NCI-H187 (cell line): ENCODE results near the gene PRKCZ.
A peak's percentile ranks its signal among the peaks of the same experiment; 100 is the strongest.

Source experiments
- DNase-seq, 2 experiments: peaks; one replicate each; lab custom pipeline; 2025; lab: John Stamatoyannopoulos, UW

PRKCZ gene

DNA sequence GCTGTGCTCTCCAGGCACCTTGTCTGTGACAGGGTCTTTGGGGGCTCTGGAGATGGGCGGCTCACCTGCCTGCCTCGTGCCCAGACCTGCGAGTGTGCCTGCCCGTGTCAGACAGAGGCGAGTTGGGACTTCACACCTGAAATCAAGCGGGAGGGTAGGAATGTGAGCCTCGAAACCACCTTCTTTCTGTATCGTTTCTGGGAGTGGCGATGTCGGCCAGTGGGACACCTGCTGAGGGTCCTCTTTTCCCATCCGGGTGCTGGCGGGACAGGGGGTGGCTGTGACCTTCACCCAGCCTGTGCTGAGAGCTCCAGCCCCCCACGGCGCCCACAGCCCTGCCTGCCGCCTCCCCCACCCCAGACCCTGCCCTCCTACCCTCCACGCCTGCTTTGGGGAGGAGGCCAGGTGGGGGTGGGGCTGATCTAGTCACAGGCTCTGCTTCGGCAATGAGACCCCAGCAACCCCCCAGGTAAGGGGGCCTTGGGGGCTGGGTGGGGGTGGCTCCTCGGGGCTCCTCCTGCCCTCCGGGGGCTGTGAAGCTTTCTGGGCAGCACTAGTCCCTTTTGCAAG is 160.0 kb downstream of the PRKCZ start:
- DNase-seq: no peak

DNA sequence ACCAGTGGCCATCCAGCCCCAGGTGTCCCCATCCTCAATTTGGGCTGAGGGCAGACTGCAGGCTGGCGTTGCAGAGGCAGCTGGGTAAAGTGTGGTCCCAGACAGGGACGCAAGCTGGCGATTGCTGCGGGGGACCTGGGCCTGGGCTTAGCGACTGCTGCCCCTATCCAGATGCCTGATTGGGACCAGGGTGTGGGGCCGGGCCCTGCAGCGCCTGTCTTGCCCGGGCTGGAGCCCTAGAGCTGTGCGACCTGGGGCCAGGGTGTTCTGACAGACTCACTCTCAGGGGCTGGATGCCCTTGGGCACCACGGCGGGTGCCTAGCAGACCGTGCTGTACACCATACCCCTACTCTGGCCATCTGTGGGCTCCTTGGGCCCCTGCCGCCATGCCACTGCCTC is 160.6 kb downstream of the PRKCZ start:
- DNase-seq: no peak

DNA sequence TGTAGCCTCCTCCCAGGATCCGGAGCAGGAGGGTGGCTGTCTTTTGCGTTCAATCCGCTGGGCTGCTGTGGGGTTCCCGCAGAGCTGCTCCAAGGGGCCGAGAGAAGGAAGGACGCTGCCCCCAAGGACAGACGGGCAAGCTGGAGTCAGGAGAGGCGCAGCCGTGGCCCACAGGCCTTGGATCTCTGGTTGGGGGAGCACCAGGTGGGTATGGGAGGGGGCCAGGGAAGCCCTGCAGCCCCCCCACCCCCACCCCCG is 162.0 kb downstream of the PRKCZ start:
- no peak for DNase-seq

DNA sequence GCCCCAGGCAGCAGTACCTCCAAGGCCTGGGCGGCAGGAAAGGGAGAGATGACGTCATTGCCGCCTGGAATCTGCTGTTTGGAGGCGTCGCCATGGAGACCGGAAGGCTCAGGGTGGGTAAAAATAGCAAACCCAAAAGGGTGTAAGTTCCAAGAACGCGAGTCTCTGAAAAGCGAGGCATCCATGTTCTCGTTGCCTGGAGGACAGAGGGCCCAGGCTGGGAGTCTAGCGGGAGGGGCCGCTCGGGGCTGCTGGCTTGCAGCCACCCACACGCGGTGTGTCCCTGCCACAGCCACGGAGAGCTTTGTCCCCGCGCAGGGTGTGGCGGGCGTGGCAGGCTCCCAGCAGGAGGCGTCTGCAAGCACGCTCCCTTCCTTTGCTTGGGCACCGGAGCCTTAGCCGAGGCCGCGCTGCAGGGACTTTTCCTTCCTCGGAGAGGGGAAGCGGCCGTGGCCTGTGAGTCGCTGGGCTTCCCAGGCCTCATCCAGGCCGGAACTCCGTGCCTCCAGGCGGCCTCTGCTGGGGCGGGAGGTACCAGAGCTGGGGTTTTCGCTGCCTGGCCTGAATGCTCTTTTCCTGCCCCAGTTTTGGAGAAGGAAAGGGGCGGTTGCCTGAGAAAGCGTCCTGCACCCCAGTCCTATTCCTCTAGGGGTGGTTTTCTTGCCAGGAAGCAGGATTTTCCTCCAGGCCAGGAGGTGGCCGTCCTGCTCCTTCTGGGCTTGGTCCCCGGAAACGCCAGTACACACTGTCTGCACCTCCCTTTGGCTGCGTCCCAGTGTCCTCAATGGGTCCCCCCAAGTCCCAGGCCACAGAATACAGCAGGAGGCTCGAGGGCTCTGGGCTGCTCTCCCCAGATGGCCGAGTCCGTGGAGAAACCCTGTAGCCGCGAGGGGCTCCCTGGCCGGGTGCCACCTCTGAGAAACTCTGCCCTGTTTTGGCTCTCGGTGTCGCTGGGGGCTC is 162.6 kb downstream of the PRKCZ start:
- peak in 1 of 2 experiments; percentile 35 for DNase-seq

DNA sequence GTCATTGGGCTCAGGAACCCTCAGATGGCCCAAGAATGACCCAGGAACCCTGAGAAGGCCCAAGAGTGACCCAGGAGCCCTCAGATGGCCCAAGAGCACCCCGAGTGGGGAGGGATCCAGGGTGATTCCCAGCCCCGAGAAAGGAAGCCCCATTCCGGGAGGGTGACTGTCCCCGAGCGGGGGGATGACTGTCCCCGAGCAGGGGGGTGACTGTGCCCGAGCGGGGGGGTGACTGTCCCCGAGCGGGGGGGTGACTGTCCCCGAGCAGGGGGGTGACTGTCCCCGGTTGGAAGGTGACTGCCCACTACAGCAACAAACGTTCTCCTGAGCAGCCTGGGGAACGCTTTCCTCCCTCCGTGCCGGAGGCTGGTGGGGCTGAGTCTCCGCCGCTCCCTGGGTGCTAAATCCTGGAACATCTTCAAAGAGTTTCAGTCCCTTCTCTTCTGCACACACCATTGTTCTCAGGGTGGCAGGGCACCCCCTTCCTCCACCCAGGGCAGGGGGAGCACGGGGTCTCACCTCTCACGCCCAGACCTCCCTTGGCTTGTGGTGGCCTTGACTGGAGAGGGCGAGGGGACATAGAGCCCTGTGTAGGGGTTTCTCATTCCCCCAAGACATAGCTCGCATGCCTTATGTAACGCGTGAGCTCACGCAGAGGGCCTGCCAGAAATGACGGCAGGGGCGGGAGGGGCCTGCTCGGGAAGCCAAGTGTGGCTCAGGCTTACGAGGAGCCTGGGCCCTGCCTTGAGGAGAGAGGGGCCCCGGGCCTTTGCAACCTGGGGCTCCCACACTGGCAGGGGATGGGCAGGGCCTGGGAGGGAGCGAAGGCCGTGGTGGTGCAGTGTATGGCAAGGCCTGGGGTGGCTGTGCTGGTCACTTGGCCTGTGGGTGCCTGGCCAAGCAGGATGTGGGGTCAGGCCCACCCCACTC is 163.6 kb downstream of the PRKCZ start:
- DNase-seq: no peak

DNA sequence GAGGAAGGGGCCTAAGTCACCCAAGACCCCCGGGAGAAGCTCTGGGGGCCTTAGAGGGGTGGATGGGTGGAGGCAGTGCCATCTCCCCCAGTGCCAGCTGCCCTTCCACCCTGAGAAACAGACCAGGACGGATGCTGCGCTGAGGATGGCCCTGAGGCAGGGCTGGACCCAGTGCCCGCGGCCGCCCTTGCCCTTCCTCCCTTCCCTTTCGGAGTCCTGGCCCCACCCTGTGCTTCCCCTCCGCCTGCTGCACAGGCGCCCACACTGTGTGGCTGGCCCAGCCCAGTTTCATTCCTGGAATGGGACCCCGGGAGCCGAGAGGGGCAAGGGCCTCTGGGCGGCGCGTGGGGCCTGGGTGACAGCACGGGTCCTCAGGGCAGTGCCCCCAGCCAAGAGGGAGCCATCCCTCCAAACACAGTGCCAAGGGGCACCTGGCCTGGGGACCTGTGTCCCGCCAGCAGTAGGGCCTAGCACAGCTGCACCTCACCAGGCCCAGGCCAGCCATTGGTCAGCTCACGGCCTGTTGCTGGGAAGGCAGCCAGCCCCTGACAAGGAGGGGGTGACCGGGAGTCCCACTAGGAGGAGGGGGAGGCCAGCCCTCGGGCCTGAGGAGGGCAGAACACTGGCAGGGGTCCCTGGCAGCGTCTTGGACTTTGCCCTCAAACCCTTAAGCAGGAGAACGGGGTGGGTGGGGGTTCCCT is 164.5 kb downstream of the PRKCZ start:
- no peak for DNase-seq

DNA sequence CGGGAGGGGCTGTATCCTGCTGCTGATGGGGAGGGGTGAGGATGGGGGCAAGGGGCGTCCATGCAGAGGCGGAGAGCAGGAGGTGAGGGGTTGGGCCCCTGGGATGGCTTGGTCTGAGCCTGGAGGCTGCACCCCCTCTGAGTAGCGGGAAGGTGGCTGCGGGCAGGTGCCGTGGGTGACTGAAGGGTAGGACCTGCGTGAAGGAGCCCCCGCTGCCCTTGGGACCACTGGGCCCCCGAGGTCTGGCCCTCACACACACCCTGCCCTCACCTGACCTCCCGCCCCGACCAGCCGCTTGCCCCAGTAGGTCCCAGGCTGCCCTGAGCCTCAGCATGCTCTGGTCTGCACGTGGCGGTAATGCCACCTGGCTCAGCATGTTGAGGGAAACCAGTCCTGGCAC is 165.1 kb downstream of the PRKCZ start:
- DNase-seq: no peak

DNA sequence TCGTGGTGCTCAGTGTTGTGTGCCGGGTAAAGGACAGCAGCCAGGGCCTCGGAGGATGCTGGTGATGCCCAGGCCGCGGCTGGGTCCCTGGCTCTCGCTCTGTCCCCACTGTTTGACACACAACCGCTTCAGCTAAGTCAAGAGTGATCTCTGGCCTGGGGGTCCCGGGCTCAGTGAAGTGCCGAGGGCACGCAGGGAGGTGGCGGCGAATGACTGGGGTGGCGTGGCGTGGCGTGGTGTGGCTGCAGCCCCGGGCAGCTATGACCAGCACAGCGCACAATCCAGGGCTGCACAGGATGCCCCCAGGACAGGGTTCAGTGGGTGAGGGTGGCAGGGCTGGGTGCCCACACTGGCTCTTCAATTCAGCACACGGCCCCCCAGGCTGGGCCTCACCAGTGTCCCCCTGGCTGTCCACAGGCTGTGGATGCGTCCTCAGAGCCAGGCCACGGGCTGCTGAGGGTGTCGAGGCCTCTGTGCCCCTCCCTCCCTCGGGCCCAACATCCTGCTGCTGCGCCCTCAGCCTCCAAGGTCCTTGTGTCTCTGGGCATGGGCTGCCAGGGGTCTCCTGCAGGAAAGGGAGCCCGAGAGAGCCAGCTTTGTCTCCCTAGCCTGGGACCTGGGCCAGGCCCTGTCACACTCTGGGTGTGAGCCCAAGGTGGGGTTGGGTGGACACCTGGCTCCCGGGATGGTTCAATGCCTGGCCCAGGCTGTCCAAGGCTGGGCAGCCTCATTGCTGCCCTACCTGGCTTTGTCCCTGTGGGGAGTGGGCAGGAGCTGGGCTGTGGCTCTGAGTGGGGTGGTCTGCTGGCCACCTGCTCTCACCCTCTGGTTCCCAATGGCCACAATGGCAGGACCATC is 165.9 kb downstream of the PRKCZ start:
- no peak for DNase-seq

DNA sequence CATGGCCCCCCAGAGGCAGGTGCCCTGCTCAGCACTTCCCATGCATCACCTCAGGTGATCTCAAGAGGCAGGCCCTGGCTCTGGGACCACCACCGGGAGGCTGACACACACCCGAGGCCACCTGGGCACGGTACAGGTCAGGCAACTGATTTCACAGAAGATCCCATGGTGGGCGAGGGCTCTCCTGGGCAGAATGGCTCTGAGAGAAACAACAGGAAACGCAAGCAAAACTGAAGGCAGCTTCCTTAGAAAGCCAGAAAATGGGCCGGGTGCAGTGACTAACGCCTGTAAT is 166.5 kb downstream of the PRKCZ start:
- no peak for DNase-seq

DNA sequence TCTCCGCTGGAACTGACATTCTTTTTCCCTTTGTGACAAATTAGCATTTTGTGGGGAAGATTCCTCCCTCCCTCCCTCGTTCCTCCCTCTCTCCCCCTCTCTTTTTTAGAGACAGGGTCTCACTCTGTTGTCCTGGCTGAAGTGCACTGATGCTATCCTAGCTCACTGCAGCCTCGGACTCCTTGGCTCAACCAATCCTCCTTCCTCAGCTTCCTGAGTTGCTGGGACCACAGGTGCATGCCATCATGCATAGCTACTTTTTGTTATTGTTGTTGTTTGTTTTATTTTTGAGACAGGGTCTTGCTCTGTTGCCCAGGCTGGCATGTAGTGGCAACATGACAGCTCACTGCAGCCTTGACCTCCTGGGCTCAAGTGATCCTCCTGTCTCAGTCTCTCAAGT is 171.1 kb downstream of the PRKCZ start:
- no peak for DNase-seq

DNA sequence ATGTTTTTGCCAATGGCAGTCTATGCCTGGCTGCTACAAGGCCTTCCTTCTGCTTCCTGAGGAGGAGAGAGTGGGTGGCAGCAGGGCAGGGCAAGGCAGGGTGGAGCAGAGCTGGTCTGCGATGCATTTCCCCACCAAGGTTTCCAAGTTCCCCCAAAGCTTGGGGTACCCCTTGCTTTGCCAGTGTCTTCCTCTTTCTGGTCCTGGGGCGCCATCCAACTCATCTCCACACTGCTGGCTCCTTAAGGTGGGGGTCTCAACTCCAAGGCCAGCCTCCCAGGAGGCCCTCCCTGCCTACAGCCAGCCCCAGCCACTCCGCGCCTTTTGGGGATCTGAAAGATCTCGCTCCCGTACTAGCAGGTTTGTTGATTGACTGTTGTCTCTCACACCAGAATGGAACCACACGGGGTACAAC is 174.0 kb downstream of the PRKCZ start:
- DNase-seq: no peak

DNA sequence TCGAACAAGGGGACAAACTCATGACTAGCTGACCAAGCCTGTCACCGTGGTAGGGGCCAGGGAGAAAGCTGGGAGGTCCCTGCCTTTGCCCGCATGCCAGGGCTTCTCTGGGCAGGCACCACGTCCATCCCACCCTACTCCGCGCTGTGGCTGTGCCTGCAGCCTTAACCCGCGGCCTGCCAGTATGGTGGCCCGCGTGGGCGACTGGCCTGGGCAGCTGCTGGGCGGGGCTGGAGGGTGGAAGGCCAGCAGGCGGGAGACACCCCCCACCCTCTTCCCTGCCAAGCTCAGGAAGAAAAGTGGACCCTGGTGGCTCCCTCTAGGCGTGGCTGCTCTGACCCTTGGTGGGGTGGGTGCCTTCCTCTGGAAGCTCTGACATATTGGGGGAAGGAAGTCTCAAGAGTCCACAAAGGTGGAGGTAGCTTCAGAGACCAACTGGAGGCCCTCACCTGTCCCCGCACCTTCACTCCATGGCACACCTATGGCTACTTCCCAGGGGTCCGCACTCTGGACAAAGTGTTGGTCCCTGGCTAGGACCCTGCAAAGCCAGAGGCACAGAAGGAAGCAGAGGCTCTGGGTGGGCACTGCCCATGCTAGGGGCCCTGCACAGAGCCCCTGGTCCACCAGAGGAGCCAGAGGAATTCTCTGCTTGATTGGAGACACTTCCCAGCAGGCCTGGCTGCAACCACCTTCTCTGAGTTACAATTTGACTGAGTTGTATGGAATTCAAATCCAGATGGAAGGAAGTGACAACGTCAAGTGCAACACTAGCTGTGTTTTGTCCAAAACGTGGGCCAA is 174.6 kb downstream of the PRKCZ start:
- DNase-seq: no peak

DNA sequence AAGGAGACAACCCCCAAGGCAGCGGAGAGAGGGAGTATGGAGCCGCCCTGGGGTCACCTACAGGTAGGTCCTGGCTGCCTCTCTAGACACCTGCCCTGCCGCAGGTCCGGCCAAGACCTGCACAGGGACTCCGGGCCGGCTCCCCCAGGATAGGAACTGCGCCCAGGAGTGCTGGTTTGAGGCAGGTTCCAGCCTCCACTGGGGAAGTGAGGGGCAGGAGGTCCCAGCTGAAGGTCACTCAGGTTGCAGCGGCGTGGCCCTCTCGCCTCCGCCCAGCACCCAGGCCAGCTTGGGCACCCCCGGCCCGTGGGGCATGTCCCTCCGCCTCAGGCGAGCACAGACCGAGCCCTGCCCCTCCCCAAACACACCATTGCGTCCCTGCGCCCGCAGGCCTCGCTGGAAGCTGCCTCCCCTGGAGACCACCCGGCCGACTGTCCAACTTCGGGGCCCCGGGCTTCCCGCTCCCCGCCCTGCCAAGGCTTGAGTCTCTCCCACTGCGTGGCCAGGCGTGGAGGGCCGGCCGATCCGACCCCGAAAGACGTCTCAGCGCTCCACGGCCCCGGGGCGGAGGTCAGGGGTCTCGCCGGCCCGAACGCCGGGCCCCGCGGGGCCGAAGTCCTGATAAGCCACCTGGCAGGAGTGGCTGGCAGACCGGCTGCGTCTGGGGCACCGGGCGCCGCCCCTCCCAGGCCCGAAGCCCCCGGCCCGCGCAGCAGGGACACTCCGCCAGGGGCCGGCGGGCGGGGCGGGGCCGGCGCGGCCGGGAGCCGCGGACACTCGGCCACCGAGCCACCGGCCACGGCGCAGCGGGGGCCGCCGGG is 176.5 kb downstream of the PRKCZ start:
- DNase-seq: no peak

DNA sequence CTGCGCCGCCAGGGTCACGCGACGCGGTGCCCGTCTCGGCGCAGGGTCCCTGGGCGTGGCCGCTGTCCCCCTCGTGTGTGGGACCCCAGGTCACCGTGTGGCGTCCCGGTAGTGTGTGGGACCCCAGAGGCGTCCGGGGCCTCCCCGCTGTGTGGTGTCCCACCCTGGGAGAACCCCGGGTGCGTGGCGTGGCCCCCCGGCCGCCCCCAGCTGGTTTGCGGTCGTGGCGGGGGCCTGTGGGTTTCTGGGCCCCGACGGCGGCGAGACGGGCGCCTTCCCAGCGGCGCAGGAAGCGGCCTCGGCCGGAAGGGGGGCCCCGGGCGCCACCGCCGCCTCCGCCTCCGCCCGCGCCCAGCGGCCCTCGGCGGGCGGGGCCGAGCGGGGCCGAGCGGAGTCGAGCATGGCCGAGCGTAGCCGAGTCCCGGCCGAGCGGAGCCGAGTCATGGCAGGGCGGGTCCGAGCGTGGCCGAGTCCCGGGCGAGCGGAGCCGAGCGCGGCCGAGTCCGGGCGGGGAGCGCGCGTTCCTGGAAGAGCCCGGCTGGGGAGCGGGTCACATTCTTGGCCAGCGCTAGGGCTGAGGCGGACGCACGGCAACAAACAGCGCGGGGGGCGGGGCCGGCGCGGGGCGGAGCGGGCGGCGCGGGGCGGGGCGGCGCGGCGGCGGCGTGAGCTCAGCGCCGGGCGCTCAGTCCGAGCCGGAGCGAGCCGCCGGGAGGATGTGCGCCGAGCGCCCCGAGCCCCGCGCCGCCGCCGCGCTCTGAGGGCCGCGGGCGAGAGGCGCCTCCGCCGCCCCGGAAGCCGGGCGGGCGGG is 177.3 kb downstream of the PRKCZ start:
- peak; percentile 91 to 97 for DNase-seq

DNA sequence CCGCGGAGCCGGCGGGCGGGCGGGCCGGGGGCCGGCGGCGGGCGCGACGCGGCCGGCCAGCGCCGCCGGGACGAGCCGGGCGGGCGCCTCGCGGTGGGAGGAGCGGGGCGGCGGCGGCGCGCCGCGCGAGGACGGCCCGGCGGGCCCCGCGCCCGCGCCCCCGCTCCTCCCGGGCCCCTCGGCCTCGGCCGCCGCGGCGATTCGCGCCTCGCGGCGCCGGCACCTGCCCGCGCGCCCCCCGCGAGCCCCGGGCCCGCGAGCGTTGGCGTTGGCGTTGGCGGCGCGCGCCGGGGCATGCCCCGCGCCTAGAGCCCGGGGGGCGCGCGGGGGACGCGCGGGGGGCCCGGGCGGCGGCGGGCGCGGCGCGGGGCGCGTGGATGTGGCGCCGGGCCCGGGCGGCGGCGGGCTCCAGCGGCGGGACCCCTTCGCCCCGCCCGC is 178.0 kb downstream of the PRKCZ start, which contains the start of gene SKI:
Gene SKI, plus strand, starts transcription at position 163 of the 438 bp plus-strand sequence. CDS start 448 bp downstream, outside the sequence.
- DNase-seq: no peak

DNA sequence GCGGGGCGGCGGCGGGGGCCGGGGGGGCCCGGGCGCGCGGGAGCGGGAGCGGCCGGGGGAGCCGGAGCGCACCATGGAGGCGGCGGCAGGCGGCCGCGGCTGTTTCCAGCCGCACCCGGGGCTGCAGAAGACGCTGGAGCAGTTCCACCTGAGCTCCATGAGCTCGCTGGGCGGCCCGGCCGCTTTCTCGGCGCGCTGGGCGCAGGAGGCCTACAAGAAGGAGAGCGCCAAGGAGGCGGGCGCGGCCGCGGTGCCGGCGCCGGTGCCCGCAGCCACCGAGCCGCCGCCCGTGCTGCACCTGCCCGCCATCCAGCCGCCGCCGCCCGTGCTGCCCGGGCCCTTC is 178.5 kb downstream of the PRKCZ start:
- no peak for DNase-seq

DNA sequence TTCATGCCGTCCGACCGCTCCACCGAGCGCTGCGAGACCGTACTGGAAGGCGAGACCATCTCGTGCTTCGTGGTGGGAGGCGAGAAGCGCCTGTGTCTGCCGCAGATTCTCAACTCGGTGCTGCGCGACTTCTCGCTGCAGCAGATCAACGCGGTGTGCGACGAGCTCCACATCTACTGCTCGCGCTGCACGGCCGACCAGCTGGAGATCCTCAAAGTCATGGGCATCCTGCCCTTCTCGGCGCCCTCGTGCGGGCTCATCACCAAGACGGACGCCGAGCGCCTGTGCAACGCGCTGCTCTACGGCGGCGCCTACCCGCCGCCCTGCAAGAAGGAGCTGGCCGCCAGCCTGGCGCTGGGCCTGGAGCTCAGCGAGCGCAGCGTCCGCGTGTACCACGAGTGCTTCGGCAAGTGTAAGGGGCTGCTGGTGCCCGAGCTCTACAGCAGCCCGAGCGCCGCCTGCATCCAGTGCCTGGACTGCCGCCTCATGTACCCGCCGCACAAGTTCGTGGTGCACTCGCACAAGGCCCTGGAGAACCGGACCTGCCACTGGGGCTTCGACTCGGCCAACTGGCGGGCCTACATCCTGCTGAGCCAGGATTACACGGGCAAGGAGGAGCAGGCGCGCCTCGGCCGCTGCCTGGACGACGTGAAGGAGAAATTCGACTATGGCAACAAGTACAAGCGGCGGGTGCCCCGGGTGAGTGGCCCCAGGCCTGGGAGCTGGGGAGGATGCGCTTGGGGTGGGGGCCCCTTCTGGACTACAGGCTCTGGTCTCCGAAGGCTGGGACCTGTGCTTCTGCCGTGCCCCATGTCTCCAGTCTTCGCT is 179.0 kb downstream of the PRKCZ start:
- peak in 1 of 2 experiments; percentile 22 for DNase-seq
